ENCODE results near the gene TUBB2B.

The TUBB2B gene

DNA sequence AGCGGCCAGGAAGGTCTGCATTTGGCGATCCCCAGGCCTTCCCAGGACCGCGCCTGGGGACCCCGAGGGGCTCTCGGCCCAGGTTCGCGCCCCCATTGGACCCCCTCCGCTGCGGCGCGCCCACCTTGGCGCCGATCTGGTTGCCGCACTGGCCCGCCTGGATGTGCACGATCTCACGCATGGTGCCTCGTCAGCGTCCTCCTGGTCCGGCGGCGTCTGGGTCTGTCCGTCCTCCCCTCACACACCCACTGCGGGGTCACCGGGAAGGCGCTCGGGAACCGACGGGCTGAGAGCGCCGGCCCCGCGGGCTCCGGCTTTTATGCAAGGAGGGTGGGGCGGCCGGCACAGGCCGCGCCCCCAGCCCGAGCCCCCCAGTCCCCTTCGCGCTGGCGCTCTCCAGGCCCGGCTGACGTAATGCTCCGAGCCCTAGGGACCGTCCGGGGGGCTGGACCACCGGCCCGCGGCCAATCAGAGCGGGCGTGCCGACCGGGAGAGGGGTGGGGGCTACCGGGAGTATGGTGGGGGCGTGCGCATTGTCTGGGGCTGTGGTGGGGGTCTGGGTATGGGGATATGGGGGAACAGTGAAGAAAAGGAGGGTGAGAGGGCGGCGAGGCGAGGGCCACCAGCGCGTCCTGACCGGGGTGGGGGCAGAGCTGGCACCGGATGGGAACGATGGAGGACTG is at the start of gene TUBB2B:
Gene TUBB2B (minus strand): TSS at position 291 of the 683 bp plus-strand sequence. CDS start 110 bp downstream, at position 181.
- DNase-seq (ENCODE audit: low spot score in 2 of 2), result no peak
- Mint-ChIP-seq H3K4me3 (peak within 1 kb of the TSS; percentile 71), H3K9me3 (no peaks in the 10 kb centered on the region), H3K4me1 (peaks cover 52% of the 10 kb centered on the region), H3K36me3 (peaks cover 1% of the 10 kb centered on the region), H3K27ac (no peak within 1 kb of the TSS)
- peak; percentile 29 for ATAC-seq

DNA sequence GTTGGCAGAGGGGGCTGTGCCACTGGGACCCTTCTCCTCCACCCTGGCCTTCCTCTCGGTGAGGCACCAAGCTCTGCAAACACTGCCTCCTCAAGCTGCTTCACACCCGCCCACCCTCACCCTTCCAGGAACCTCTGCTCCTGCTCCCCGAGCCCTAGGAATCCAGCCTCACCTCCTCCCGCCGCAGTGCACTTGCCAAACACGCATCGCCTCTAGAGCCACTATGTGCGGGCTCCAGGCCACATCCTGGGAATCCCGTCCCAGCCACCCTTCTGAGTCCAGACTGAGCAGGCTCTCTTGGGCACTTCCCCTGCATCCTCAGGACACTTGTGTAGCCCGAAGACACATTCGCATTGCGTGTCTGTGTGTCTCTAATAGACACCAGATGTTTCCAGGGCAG is 49.8 kb upstream of the TUBB2B start:
- DNase-seq (ENCODE audit: low spot score in 2 of 2) (no peak), ATAC-seq (no peak)
- Mint-ChIP-seq H3K4me3 (no peak overlapping the region), H3K9me3 (no peaks in the 10 kb centered on the region), H3K4me1 (peaks cover 26% of the 10 kb centered on the region), H3K27ac (peak overlapping the region; percentile 81), H3K36me3 (no peaks in the 10 kb centered on the region)

DNA sequence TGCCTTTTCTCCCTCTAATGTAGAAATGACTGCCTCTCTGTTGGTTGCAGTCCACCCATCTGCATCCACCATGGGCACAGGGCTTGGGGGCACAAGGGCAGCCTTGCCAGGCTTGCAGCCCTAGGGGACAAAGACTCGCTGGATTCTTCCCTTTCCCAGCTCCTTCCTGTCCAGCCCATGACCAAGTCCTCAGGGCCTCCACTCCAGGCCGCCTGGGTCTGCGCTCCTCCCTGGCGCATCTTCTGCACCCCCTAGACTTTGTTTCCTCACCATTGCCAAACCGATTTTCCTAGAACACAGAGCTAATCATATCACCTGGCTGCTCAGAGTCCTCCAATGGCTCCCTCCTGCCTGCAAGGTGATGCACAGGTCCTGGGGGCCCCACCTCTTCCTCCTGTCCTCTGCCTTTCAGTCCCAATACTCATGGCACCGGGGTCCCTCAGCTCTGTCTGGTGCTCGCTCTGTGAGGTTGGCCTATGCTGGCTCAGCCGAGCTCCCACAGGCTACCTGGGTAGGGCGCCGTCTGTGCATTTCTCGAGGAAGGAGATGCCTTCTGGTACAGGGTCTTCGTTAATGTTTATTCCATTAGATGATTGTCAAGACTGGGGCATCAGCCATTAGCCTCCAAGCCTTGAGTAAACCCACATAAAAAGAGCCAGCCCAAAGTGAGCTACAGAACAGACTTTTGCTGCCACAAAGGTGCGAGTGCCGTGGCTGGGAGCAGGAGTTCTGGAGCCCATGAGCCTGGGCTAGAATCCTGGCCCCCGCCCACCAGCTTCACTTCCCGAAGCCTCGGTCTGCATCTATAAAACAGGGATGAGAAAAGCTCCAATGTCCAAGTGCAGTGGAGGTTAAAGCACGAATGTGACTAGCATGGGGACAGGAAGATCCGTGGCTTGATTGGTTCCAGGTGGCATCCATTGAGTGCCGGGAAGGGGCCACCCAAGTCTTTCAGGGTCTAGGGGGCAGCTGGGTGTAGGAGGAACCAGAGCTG is 49.0 kb upstream of the TUBB2B start:
- H3K4me3 Mint-ChIP-seq, result no peak overlapping the region
- ATAC-seq, result no peak
- H3K27ac Mint-ChIP-seq, result peak overlapping the region; percentile 81

DNA sequence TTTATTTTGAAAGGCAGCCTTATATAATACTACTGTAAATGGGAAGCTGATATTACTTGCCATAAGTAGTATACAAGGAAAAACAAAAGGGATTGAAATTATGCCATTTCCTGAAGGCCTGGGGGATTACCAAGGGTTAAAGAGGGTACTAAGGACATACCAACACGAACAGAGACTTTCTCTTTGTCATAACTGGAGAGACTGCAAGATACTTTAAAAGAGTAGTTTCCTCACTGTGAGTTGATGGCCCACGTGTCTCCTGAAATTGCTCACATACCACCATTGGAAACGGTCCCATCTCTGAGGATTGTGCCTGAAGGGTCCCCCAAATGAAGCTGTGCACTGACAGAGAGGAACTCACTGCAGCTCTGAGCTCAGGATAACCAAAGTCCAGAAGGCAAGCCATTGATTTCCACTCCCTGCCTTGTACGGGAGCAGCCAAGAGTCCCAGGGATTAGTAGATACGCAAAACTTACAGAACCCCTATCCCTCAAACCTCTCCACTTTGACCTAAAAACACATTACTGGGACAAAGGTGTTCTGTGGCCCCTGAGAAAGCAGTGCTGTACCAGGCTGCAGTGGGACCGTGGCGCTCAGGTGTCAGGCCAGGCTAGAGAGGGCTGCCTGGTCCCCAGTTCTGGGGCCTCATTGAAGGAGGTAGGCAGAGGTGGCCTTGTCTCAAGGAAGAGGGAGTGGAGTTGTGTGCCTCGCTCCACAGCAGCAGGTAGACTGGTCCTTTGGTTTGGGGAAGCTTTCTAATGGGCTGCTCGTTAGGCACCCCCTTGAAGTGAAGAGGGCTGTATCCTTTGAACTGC is 46.5 kb upstream of the TUBB2B start:
- ATAC-seq (peak; percentile 69), DNase-seq (ENCODE audit: low spot score in 2 of 2) (no peak)
- H3K4me1 Mint-ChIP-seq, result peaks cover 45% of the 10 kb centered on the region
- peak overlapping the region; percentile 81 for H3K27ac Mint-ChIP-seq
- no peak overlapping the region for H3K4me3 Mint-ChIP-seq
- H3K36me3 Mint-ChIP-seq, result peaks cover 31% of the 10 kb centered on the region
- H3K9me3 Mint-ChIP-seq, result no peaks in the 10 kb centered on the region

More for the DNA sequence above, 49.0 kb upstream of the TUBB2B start:
- Mint-ChIP-seq H3K36me3 (peaks cover 8% of the 10 kb centered on the region), H3K9me3 (no peaks in the 10 kb centered on the region), H3K4me1 (peaks cover 32% of the 10 kb centered on the region)
- DNase-seq (ENCODE audit: low spot score in 2 of 2), result no peak

DNA sequence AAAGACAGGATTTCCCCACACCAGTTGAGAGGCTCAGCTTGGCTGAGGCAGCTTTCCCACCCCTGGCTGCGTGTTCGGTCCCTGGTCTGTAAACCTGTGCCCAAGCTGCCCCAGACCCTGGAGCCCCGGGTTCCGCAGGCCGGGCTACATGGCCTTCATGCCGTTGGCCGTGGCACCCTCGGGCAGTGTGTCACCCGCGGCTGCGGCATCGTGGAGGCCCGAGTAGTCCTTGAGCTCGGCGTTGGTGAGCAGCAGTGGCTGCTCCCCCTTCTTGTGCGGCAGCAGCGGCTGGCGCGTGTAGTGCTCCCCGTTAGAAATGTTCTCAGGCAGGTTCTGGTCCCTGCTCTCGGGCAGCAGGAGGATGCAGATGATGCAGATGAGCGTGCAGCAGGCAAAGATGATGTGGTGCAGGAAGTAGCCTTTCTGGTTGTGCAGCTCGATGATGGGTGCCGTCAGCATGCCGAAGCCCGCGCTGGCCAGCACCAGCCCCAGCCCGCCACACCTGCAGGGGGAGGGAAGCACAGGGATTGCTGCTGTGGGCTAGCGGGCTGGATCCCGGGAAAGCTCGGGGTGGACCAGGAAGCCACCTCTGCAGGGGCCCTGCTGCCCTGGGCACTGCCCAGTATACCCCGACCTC is 45.6 kb upstream of the TUBB2B start:
- H3K9me3 Mint-ChIP-seq, result no peaks in the 10 kb centered on the region
- ATAC-seq (no peak), DNase-seq (ENCODE audit: low spot score in 2 of 2) (no peak)
- H3K27ac Mint-ChIP-seq, result peak overlapping the region; percentile 81
- H3K36me3 Mint-ChIP-seq, result peaks cover 40% of the 10 kb centered on the region
- H3K4me3 Mint-ChIP-seq, result no peak overlapping the region
- H3K4me1 Mint-ChIP-seq, result peaks cover 54% of the 10 kb centered on the region

DNA sequence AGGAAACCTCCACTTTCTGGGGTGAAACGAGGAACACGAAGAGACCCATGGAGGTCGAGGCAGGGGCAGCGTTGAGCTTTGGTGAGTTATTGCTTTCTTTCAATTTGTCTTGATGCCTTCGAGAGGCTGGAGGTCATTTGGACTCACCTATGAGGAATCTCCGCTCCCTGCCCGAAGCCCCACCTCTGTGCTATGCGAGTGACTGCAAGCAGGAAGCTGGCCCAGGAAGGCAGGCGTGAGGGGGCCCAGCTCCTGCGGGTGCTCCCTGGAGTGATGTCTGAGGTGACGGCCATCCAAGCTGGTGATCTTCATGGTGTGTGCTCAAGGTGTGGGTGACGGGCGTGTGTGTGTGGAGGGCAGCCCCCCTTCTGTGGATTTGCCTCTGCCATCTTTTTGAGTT is 44.3 kb upstream of the TUBB2B start:
- Mint-ChIP-seq H3K27ac (no peak overlapping the region), H3K36me3 (peaks cover 52% of the 10 kb centered on the region), H3K4me3 (no peak overlapping the region), H3K4me1 (peaks cover 61% of the 10 kb centered on the region), H3K9me3 (no peaks in the 10 kb centered on the region)
- no peak for ATAC-seq
- no peak for DNase-seq (ENCODE audit: low spot score in 2 of 2)

DNA sequence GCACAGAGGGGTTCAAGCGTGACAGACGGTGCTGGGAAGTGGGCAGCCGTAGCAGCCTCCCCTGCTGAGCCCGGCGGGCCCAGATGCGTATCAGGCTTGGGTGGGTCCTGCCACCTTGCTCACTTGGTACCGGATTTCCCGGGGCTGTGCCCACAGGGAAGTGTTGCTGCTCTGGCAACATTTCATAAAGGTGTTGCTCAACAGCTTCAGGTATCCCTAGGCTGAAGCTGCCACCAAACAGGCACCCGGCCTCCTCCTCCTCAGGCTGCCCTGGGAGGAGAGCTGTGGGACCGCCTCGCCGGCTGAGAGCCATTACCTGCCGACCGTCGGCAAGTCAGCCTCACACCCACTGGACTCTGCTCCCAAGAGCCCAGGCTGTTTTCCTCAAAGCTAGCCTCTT is 42.8 kb upstream of the TUBB2B start:
- Mint-ChIP-seq H3K4me1 (peaks cover 53% of the 10 kb centered on the region), H3K4me3 (no peak overlapping the region), H3K36me3 (peaks cover 60% of the 10 kb centered on the region), H3K27ac (peak overlapping the region; percentile 7), H3K9me3 (no peaks in the 10 kb centered on the region)
- ATAC-seq, result no peak
- DNase-seq (ENCODE audit: low spot score in 2 of 2), result no peak

DNA sequence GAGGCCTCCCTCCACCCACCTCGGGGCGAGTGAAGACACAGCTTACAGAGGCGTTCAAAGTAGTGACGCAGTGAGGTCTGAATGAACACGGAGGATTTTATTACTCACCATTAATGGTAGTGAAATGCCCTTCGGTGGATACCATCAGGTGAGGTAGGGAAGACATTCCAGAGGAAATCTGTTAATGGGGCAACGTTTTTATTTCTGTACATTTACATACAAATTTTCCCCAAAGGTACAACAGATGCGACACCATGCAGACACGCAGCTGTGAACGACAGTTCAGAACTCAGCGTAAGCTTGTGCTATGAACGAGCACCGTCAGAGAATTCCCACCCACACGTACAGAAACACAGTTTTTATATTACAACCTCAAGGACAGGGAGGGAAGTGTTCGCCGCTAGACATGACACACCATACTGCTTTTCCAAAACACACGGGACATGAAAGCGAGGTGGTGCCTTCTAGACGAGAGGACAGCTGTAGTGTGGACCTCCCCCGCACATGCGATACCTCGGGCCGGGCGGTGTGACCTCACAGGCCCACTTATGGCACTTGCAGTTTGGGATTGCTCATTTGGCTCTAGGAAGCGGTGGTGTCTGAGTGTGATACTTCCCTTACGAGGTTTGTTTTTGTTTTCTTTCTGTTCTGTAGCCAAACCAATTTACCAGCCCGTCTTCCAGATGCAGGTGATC is 42.0 kb upstream of the TUBB2B start:
- DNase-seq (ENCODE audit: low spot score in 2 of 2) (no peak), ATAC-seq (peak; percentile 38)
- no peak overlapping the region for H3K4me3 Mint-ChIP-seq
- H3K9me3 Mint-ChIP-seq, result no peaks in the 10 kb centered on the region
- peaks cover 68% of the 10 kb centered on the region for H3K36me3 Mint-ChIP-seq
- peak overlapping the region; percentile 20 for H3K27ac Mint-ChIP-seq
- peaks cover 51% of the 10 kb centered on the region for H3K4me1 Mint-ChIP-seq

DNA sequence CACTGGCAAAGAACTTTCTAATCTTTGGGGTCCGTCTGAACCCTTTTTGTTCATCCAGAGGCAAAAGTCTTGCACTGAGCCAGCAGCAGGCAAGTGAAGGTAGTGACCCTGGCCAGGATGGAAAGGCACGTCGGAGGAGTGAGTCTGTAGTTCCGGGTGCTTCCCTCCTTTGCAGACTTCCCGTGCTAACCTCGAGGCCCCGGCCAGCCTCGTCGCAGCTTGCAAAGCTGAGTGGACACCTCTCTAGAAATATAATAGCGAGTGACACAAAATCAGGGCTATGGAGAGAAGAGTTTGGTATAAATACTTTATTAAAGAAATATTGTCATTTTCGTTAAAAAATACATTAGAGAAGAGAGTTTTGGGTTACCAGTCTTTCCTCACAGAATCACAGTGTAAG is 41.2 kb upstream of the TUBB2B start:
- peaks cover 45% of the 10 kb centered on the region for H3K4me1 Mint-ChIP-seq
- peak overlapping the region; percentile 20 for H3K27ac Mint-ChIP-seq
- H3K36me3 Mint-ChIP-seq, result peaks cover 76% of the 10 kb centered on the region
- H3K9me3 Mint-ChIP-seq, result no peaks in the 10 kb centered on the region
- ATAC-seq (no peak), DNase-seq (ENCODE audit: low spot score in 2 of 2) (no peak)
- no peak overlapping the region for H3K4me3 Mint-ChIP-seq

DNA sequence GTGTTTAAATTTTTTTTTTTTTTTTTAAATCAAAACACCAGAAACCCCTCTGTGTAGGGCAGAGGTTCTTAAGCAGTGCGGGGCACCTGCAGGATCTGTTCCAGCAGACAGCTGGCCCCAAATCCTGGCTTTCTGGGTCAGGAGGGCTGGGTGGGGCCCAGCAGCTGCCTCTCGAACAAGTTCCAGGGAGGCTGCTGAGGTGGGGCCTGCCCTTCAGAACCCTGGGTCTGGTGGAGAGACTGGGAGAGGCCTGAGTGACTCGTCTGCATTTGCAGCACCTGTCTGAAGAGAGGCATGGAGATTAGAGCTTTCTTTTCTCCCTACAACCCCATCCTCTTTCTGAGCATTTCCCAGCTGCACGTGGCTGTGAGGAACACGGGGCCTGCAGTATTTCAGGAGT is 39.7 kb upstream of the TUBB2B start:
- Mint-ChIP-seq H3K27ac (no peak overlapping the region), H3K9me3 (no peaks in the 10 kb centered on the region), H3K36me3 (peaks cover 83% of the 10 kb centered on the region)

DNA sequence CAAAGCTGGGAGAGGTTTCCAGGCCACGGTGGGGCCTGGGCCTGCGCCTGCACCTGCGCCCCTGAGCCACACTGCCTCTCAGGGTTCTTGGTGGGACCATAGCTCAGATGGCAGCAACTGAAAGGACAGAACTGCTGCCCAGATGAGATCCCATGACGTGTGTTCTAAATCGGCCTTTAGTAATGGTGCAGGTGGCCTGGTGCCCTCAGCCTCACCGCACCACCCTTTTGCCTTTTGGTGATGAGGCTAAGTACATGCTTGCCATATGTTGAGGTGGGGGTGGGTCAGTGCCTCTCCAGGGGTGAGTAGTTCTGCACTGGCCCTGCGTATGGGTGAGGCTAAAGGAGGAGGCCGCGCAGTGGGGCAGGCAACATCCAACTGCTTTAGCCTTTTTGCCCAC is 38.7 kb upstream of the TUBB2B start:
- Mint-ChIP-seq H3K9me3 (no peaks in the 10 kb centered on the region), H3K36me3 (peaks cover 77% of the 10 kb centered on the region), H3K27ac (no peak overlapping the region), H3K4me3 (no peak overlapping the region), H3K4me1 (peaks cover 52% of the 10 kb centered on the region)
- no peak for DNase-seq (ENCODE audit: low spot score in 2 of 2)
- no peak for ATAC-seq

More for the DNA sequence above, 39.7 kb upstream of the TUBB2B start:
- DNase-seq (ENCODE audit: low spot score in 2 of 2) (no peak), ATAC-seq (no peak)
- Mint-ChIP-seq H3K4me3 (no peak overlapping the region), H3K4me1 (peaks cover 50% of the 10 kb centered on the region)

DNA sequence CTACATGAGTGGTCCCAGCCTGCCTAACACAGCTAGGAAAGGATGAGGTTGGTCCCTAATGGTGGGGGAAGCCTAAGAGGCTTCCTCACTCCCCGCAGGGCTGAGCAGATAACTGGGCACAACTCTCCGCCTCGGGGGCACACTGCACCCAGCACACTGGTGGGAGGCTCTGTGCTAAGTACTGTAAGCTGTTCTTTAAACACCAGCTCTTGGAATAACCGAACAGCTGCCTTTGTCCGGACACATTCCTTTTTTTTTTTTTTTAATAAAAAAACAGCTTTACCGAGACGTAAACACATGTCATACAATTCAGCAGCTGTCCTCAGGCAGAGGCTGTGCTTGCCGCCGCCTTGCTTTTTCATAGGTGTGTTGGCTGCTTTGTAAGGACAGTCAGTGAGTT is 38.2 kb upstream of the TUBB2B start:
- no peak overlapping the region for H3K4me3 Mint-ChIP-seq
- H3K36me3 Mint-ChIP-seq, result peaks cover 76% of the 10 kb centered on the region
- no peak for ATAC-seq
- DNase-seq (ENCODE audit: low spot score in 2 of 2), result no peak
- no peak overlapping the region for H3K27ac Mint-ChIP-seq
- H3K4me1 Mint-ChIP-seq, result peaks cover 52% of the 10 kb centered on the region
- H3K9me3 Mint-ChIP-seq, result no peaks in the 10 kb centered on the region

DNA sequence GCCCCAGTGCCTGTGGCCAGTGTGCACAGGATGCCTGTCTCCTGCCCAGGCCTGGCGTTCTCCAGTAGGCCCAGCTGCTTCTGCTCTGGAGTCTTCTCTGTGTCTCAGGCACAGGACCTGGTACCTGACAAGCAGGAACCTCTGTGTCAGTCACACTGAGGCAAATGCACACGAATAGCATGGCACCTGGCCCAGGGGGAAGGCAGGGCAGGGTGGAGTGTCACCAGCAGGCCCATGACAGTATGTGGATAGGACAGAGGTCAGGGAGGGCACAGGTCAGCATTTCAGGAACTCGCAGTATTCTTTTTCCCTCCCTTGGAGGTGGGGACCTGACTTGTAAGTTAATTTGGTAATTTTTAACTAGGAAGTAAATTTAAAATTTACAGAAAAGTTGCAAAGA is 36.9 kb upstream of the TUBB2B start:
- Mint-ChIP-seq H3K36me3 (peaks cover 68% of the 10 kb centered on the region), H3K4me3 (no peak overlapping the region), H3K27ac (no peak overlapping the region), H3K4me1 (peaks cover 58% of the 10 kb centered on the region), H3K9me3 (no peaks in the 10 kb centered on the region)
- DNase-seq (ENCODE audit: low spot score in 2 of 2) (no peak), ATAC-seq (no peak)

DNA sequence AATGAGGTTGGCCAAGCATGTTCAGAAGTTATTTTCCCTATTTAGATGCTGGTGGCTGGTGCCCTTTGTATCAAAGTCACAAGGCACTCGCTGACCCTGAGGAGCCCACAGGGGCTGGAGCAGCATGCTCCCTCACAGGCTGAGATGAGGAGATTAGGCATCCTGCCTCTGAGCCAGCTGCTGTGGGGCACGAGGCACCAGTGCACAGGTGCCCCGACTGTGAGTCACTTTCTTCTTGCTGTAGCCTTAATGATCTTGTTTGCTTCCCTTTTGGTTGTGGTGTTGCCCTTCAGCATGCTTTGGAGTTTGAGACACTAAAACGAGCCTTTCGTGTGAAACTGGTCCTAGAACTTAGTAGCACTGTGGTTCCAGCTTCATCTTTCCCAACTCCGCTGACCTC is 35.6 kb upstream of the TUBB2B start:
- Mint-ChIP-seq H3K9me3 (no peaks in the 10 kb centered on the region), H3K27ac (peak overlapping the region; percentile 12), H3K4me1 (peaks cover 46% of the 10 kb centered on the region), H3K36me3 (peaks cover 60% of the 10 kb centered on the region), H3K4me3 (no peak overlapping the region)
- DNase-seq (ENCODE audit: low spot score in 2 of 2), result no peak
- no peak for ATAC-seq

Measured in stimulated activated effector memory CD8-positive, alpha-beta T cell treated with anti-CD3 and anti-CD28 coated beads, Interleukin-12 subunit alpha, Interleukin-12 subunit beta, amount 100 ng/mL, for 72 hours (primary cell).